ENCODE results near the gene TCEAL2.
"Not testable (repeated sequence)": the region's sequence is repeated elsewhere in the genome, so short reads cannot be mapped to it uniquely, and the experiment has no call there.

Gene TCEAL2

DNA sequence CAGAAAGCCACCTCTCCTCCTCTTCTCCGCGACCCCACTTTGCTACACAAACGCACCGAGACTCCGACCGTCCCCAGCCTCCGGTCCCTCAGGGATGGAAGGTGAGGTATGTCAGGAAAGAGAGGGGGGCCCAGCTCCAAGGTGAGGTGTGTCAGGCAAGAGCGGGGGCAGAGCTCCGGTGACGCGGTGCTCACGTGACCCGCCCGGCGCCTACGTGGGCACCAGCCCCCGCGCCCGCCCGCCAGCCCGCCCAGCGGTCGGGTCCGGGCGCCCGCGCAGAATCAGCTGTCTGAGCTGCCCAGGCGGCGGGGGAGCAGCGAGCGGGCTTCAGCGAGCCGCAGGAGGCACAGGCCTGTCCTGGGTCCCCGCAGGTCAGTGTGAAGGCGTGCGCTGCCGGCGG, at the start of gene TCEAL2:
TCEAL2 (plus strand) TSS at position 244 of the 400 bp plus-strand sequence. CDS start 1,152 bp downstream, outside the sequence.
- H3K4me3 ChIP-seq (ENCODE audit: low read depth in 1 of 2, low read length in 2 of 2) = peak within 1 kb of the TSS in 1 of 2 donors; percentile 58
- H3K27ac ChIP-seq (ENCODE audit: low read length); H3K9me3 ChIP-seq (ENCODE audit: control insufficient read depth in 1 of 2, low read length in 2 of 2); H3K27me3 ChIP-seq (ENCODE audit: low read depth, low read length); H3K36me3 ChIP-seq (ENCODE audit: control insufficient read depth in 1 of 2, insufficient read depth in 2 of 2, low read length in 2 of 2); H3K4me1 ChIP-seq (ENCODE audit: control insufficient read depth in 1 of 2, insufficient read depth in 2 of 2, low read length in 2 of 2): not testable (repeated sequence)

DNA sequence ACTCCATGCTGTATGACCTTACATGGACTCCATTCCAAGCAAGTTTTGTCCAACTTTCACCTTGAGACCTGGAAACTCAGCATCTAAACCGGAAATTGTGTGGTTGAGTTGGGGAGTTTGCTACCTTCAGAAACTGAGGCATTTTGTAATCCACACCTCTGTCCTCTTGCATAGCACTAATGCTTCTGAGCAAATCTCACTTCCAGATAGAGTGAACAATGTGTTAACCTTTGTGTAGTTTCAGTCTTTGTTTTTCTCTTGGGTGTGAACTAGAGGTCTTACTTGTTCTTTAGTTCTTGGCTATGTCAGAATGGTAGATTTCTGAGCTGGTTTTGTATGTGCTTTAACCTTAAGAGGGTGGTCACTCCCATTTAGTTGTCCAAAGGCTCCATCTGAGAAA, 48.1 kb upstream of the TCEAL2 start:
- no peak overlapping the region for H3K4me3 ChIP-seq (ENCODE audit: low read depth in 1 of 2, low read length in 2 of 2)
- H3K9me3 ChIP-seq (ENCODE audit: control insufficient read depth in 1 of 2, low read length in 2 of 2) = no peaks in the 10 kb centered on the region
- H3K27ac ChIP-seq (ENCODE audit: low read length) = no peak overlapping the region
- no peaks in the 10 kb centered on the region for H3K36me3 ChIP-seq (ENCODE audit: control insufficient read depth in 1 of 2, insufficient read depth in 2 of 2, low read length in 2 of 2)
- no peaks in the 10 kb centered on the region for H3K4me1 ChIP-seq (ENCODE audit: control insufficient read depth in 1 of 2, insufficient read depth in 2 of 2, low read length in 2 of 2)
- H3K27me3 ChIP-seq (ENCODE audit: low read depth, low read length) = no peaks in the 10 kb centered on the region

DNA sequence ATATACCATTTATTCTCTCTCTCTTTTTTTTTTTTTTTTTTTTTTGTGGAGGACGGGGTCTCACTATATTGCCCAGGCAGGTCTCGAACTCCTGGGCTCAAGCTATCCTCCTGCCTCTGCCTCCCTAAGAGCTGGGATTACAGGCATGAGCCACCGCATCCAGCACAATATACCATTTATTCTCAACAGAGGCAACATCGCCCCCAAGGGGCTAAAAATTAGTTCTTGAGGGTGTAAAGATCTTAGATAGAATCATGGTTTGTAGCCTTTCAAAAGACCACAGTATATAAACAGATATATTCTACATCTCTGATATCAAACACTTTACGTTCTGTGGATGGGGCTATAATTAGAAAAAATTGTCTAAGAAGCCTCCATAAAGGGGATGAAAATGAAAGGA, 39.8 kb upstream of the TCEAL2 start:
- H3K36me3 ChIP-seq (ENCODE audit: control insufficient read depth in 1 of 2, insufficient read depth in 2 of 2, low read length in 2 of 2) = no peaks in the 10 kb centered on the region
- H3K4me3 ChIP-seq (ENCODE audit: low read depth in 1 of 2, low read length in 2 of 2) = no peak overlapping the region
- H3K27me3 ChIP-seq (ENCODE audit: low read depth, low read length) = no peaks in the 10 kb centered on the region
- H3K4me1 ChIP-seq (ENCODE audit: control insufficient read depth in 1 of 2, insufficient read depth in 2 of 2, low read length in 2 of 2) = no peaks in the 10 kb centered on the region
- H3K27ac ChIP-seq (ENCODE audit: low read length) = no peak overlapping the region
- no peaks in the 10 kb centered on the region for H3K9me3 ChIP-seq (ENCODE audit: control insufficient read depth in 1 of 2, low read length in 2 of 2)

DNA sequence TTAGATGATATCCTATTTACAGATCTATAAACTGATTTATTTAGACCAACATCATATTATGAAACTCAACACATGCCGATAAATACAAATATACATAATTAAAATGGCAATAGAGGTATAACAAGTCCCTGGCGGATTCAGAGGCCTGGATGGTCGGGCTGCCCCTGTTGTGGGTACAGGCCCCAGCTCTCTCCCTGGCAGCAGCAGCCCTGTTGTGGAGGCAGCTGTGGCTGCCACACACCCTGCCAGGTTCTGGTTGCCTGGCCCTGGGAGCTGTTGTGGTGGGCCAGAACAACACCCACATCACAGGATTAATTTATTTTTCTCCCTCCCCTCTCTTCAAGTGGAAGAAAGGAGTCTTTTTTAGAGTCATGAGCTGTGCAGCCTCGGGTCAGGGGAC, 12.1 kb upstream of the TCEAL2 start:
- H3K27me3 ChIP-seq (ENCODE audit: low read depth, low read length) = no peaks in the 10 kb centered on the region
- H3K27ac ChIP-seq (ENCODE audit: low read length) = no peak overlapping the region
- H3K4me3 ChIP-seq (ENCODE audit: low read depth in 1 of 2, low read length in 2 of 2) = no peak overlapping the region
- no peaks in the 10 kb centered on the region for H3K36me3 ChIP-seq (ENCODE audit: control insufficient read depth in 1 of 2, insufficient read depth in 2 of 2, low read length in 2 of 2)
- H3K9me3 ChIP-seq (ENCODE audit: control insufficient read depth in 1 of 2, low read length in 2 of 2) = no peaks in the 10 kb centered on the region
- H3K4me1 ChIP-seq (ENCODE audit: control insufficient read depth in 1 of 2, insufficient read depth in 2 of 2, low read length in 2 of 2) = no peaks in the 10 kb centered on the region

DNA sequence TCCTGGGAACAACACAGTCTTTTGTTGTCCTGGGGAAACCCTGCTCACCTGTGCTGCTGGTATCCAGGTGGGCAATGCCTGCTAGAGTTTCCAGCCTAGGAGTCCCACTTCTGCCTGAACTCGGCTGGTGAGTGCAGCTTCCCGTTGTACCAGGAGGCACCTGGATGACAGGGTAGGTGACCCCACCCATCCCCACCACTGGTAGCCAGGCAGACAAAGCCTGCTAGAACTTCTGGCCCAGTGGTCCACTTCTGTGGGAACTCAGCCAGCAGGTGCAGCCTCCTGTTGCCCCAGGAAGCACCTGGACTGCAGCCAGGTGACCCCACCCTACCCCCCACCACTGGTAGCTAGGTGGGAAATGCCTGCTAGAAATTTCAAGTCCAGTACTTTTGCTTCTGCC, 9.7 kb upstream of the TCEAL2 start:
- H3K27me3 ChIP-seq (ENCODE audit: low read depth, low read length) = no peaks in the 10 kb centered on the region
- H3K4me3 ChIP-seq (ENCODE audit: low read depth in 1 of 2, low read length in 2 of 2) = no peak overlapping the region
- no peaks in the 10 kb centered on the region for H3K4me1 ChIP-seq (ENCODE audit: control insufficient read depth in 1 of 2, insufficient read depth in 2 of 2, low read length in 2 of 2)
- no peaks in the 10 kb centered on the region for H3K9me3 ChIP-seq (ENCODE audit: control insufficient read depth in 1 of 2, low read length in 2 of 2)
- H3K36me3 ChIP-seq (ENCODE audit: control insufficient read depth in 1 of 2, insufficient read depth in 2 of 2, low read length in 2 of 2) = no peaks in the 10 kb centered on the region
- H3K27ac ChIP-seq (ENCODE audit: low read length) = no peak overlapping the region

DNA sequence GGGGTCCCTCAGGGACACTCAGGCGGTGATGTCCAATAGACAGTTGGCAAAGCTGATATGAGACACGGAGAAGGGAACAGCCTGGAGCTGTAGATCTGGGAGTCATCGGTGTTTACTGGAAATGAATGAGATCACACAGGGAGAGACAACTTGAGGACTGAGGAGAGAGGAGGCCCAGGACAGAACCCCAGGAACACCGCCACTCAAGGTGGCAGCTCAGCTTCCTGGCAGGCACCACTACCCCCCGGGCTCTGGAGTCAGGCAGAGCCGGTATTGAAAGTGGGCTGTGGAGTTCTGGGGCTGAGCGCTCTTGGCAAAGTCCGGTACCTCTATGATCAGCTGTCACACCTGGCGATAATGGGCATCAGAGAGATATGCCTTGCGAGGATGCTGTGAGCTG, 465 bp upstream of the TCEAL2 start:
- H3K27me3 ChIP-seq (ENCODE audit: low read depth, low read length); H3K27ac ChIP-seq (ENCODE audit: low read length); H3K9me3 ChIP-seq (ENCODE audit: control insufficient read depth in 1 of 2, low read length in 2 of 2); H3K4me1 ChIP-seq (ENCODE audit: control insufficient read depth in 1 of 2, insufficient read depth in 2 of 2, low read length in 2 of 2); H3K36me3 ChIP-seq (ENCODE audit: control insufficient read depth in 1 of 2, insufficient read depth in 2 of 2, low read length in 2 of 2): not testable (repeated sequence)
- peak overlapping the region in 1 of 2 donors; percentile 58 for H3K4me3 ChIP-seq (ENCODE audit: low read depth in 1 of 2, low read length in 2 of 2)

DNA sequence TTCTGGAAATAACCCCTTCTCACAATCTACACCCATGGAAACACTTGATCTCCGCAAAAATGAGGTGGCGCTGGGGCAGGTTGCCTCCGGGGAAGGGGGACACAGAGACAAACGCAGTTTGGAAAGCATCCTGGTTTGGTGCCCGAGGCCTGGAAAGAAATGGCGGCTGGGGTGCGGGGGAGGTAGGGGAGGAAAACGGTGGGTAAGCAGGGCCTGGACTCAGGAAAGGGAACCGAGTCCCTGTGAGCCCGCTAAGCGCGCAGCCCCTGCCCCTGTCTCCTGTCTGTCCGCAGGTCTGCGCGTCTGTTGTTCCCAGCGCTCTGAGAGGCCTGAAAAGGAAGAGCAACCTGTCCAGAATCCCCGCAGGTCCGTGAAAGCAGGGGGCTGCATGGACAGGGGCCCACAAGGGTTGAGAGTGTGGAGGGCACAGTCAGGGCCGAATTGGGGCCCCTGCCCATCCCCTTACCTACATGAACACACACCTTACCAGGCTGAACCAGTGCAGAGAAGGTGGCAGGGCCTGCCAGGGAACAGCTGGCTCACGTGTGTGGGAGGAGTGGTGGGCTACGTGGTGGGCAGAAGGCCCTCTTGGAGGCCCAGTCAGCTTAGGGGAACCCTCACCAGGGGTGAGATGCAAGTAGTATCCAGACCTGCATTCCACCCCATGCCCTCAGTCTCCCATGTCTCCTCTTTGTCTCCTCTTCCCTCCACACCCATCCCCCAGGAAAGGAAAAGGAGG, 770 bp downstream of the TCEAL2 start:
- not testable (repeated sequence) for H3K27ac ChIP-seq (ENCODE audit: low read length); H3K9me3 ChIP-seq (ENCODE audit: control insufficient read depth in 1 of 2, low read length in 2 of 2); H3K27me3 ChIP-seq (ENCODE audit: low read depth, low read length); H3K36me3 ChIP-seq (ENCODE audit: control insufficient read depth in 1 of 2, insufficient read depth in 2 of 2, low read length in 2 of 2); H3K4me1 ChIP-seq (ENCODE audit: control insufficient read depth in 1 of 2, insufficient read depth in 2 of 2, low read length in 2 of 2)
- peak overlapping the region in 1 of 2 donors; percentile 58 for H3K4me3 ChIP-seq (ENCODE audit: low read depth in 1 of 2, low read length in 2 of 2)

DNA sequence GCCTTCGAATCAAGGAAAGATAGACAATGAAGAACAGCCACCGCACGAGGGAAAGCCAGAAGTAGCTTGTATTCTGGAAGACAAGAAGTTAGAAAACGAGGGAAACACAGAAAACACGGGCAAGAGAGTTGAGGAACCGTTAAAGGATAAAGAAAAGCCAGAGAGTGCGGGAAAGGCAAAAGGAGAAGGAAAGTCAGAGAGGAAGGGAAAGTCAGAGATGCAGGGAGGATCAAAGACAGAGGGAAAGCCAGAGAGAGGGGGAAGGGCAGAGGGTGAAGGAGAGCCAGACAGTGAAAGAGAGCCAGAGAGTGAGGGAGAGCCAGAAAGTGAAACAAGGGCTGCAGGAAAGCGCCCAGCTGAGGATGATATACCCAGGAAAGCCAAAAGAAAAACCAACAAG, 1.4 kb downstream of the TCEAL2 start:
- Histone ChIP-seq H3K36me3 (ENCODE audit: control insufficient read depth in 1 of 2, insufficient read depth in 2 of 2, low read length in 2 of 2) (no peaks in the 10 kb centered on the region), H3K9me3 (ENCODE audit: control insufficient read depth in 1 of 2, low read length in 2 of 2) (no peaks in the 10 kb centered on the region), H3K27me3 (ENCODE audit: low read depth, low read length) (no peaks in the 10 kb centered on the region), H3K4me3 (ENCODE audit: low read depth in 1 of 2, low read length in 2 of 2) (peak overlapping the region in 1 of 2 donors; percentile 58), H3K27ac (ENCODE audit: low read length) (no peak overlapping the region), H3K4me1 (ENCODE audit: control insufficient read depth in 1 of 2, insufficient read depth in 2 of 2, low read length in 2 of 2) (no peaks in the 10 kb centered on the region)

DNA sequence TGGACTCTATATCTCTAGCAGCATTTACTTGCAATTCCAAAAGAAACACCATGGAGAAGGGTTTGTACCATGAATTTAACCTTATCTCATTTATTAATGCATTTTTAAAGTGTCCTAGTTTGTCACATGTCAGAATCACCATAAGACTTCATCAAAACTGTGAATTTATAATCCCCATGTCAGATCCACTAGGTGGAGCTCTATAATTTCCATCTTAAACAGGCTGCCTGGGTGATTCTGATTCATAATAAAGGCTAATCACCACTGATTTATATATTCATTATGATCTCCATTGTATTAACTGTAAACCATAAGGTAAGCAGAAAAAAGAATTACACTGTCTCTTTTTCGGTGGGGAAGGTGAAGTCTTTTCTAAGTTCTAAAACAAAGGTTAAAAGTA, 4.0 kb downstream of the TCEAL2 start:
- Histone ChIP-seq H3K9me3 (ENCODE audit: control insufficient read depth in 1 of 2, low read length in 2 of 2) (no peaks in the 10 kb centered on the region), H3K27me3 (ENCODE audit: low read depth, low read length) (no peaks in the 10 kb centered on the region), H3K36me3 (ENCODE audit: control insufficient read depth in 1 of 2, insufficient read depth in 2 of 2, low read length in 2 of 2) (no peaks in the 10 kb centered on the region), H3K4me3 (ENCODE audit: low read depth in 1 of 2, low read length in 2 of 2) (no peak overlapping the region), H3K27ac (ENCODE audit: low read length) (no peak overlapping the region), H3K4me1 (ENCODE audit: control insufficient read depth in 1 of 2, insufficient read depth in 2 of 2, low read length in 2 of 2) (no peaks in the 10 kb centered on the region)

DNA sequence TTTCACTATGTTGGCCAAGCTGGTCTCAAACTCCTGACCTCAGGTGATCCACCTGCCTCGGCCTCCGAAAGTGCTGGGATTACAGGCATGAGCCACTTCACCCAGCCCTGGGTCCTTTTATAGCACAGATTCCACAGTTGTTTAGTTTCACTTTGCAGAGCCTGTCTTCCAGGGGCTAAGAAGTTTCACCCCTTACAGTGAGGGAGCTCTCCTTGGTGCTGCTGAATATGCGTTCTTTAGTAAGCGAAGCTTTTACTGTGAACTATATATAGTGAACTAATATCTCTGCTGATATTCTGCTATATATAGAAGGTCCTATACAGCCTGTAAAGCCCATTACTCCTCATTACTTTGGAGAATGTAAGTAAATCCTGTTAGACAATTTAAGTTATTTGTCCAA, 12.6 kb downstream of the TCEAL2 start:
- Histone ChIP-seq H3K4me1 (ENCODE audit: control insufficient read depth in 1 of 2, insufficient read depth in 2 of 2, low read length in 2 of 2) (no peaks in the 10 kb centered on the region), H3K9me3 (ENCODE audit: control insufficient read depth in 1 of 2, low read length in 2 of 2) (no peaks in the 10 kb centered on the region), H3K27ac (ENCODE audit: low read length) (no peak overlapping the region), H3K36me3 (ENCODE audit: control insufficient read depth in 1 of 2, insufficient read depth in 2 of 2, low read length in 2 of 2) (no peaks in the 10 kb centered on the region), H3K27me3 (ENCODE audit: low read depth, low read length) (no peaks in the 10 kb centered on the region), H3K4me3 (ENCODE audit: low read depth in 1 of 2, low read length in 2 of 2) (no peak overlapping the region)

DNA sequence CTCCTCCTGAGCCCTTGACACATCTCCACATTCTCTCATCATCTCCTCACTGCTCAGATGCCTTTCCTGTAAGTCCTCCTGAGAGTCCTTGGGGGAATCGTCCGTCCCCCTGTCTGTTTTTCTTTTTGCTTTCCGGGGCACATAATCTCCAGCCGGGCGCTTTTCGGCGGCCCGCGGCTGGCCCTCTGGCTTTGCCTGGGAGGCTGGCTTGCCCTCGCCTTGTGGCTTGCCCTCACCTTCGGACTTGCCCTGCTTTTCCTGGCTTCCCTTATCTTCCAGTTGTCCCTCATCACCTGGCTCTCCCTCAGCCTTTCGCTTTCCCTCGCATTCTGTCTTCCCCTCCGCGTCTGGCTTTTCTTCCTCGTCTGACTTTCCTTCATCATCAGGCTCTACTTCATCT, 15.4 kb downstream of the TCEAL2 start:
- H3K36me3 ChIP-seq (ENCODE audit: control insufficient read depth in 1 of 2, insufficient read depth in 2 of 2, low read length in 2 of 2); H3K27ac ChIP-seq (ENCODE audit: low read length); H3K27me3 ChIP-seq (ENCODE audit: low read depth, low read length); H3K9me3 ChIP-seq (ENCODE audit: control insufficient read depth in 1 of 2, low read length in 2 of 2); H3K4me1 ChIP-seq (ENCODE audit: control insufficient read depth in 1 of 2, insufficient read depth in 2 of 2, low read length in 2 of 2); H3K4me3 ChIP-seq (ENCODE audit: low read depth in 1 of 2, low read length in 2 of 2): not testable (repeated sequence)

DNA sequence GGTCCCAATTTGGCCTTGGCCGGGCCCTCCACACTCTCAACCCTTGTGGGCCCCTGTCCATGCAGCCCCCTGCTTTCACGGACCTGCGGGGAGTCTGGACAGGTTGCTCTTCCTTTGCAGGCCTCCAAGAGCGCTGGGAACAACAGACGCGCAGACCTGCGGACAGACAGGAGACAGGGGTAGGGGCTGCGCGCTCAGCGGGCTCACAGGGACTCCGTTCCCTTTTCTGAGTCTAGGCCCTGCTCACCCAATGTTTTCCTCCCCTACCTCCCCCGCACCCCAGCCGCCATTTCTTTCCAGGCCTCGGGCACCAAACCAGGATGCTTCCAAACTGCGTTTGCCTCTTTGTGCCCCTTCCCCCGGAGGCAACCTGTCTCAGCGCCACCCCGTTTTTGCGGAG, 16.2 kb downstream of the TCEAL2 start:
- H3K4me3 ChIP-seq (ENCODE audit: low read depth in 1 of 2, low read length in 2 of 2); H3K27ac ChIP-seq (ENCODE audit: low read length); H3K36me3 ChIP-seq (ENCODE audit: control insufficient read depth in 1 of 2, insufficient read depth in 2 of 2, low read length in 2 of 2); H3K9me3 ChIP-seq (ENCODE audit: control insufficient read depth in 1 of 2, low read length in 2 of 2); H3K27me3 ChIP-seq (ENCODE audit: low read depth, low read length); H3K4me1 ChIP-seq (ENCODE audit: control insufficient read depth in 1 of 2, insufficient read depth in 2 of 2, low read length in 2 of 2): not testable (repeated sequence)
